Putamen (tissue), 1 donor: ENCODE data around the gene DDX39A.
"Not testable (repeated sequence)": the region's sequence is repeated elsewhere in the genome, so short reads cannot be mapped to it uniquely, and the experiment has no call there.

Experiments used
- DNase-seq: peaks from one replicate; pipeline ENCODE4 v3.0.0-alpha.2; 2016; ENCODE audit warnings: low spot score

Gene DDX39A

GRCh38 chr19:14419106-14419813, at the start of gene DDX39A:
DDX39A (minus strand) TSS chr19:14419341; CDS start chr19:14413220, 6,121 bp downstream.
- DNase-seq, result peak; percentile 99

GRCh38 chr19:14467816-14468215, 48.7 kb upstream of the DDX39A start:
- DNase-seq, result no peak

- DNase-seq, result no peak
Observed at GRCh38 chr19:14467391-14467790, 48.2 kb upstream of the DDX39A start.

- DNase-seq, result no peak
Observed at GRCh38 chr19:14463747-14464146, 44.6 kb upstream of the DDX39A start.

GRCh38 chr19:14462401-14462800, 43.3 kb upstream of the DDX39A start:
- DNase-seq, result not testable (repeated sequence)

GRCh38 chr19:14460935-14461334, 41.8 kb upstream of the DDX39A start:
- no peak for DNase-seq

GRCh38 chr19:14459703-14460102, 40.6 kb upstream of the DDX39A start:
- no peak for DNase-seq

- not testable (repeated sequence) for DNase-seq
Observed at GRCh38 chr19:14452303-14452702, 33.2 kb upstream of the DDX39A start.

GRCh38 chr19:14450876-14451275, 31.7 kb upstream of the DDX39A start:
- no peak for DNase-seq

GRCh38 chr19:14450168-14450874, 31.2 kb upstream of the DDX39A start:
- DNase-seq, result no peak

- no peak for DNase-seq
Observed at GRCh38 chr19:14449321-14449720, 30.2 kb upstream of the DDX39A start.

- DNase-seq, result no peak
Observed at GRCh38 chr19:14446336-14447036, 27.3 kb upstream of the DDX39A start.

- no peak for DNase-seq
Observed at GRCh38 chr19:14443632-14444216, 24.6 kb upstream of the DDX39A start.

GRCh38 chr19:14442891-14443631, 23.9 kb upstream of the DDX39A start:
- DNase-seq, result no peak

GRCh38 chr19:14441041-14441938, 22.1 kb upstream of the DDX39A start:
- DNase-seq, result no peak

GRCh38 chr19:14440049-14440448, 20.9 kb upstream of the DDX39A start:
- DNase-seq, result no peak

- DNase-seq, result no peak
Observed at GRCh38 chr19:14439014-14439413, 19.9 kb upstream of the DDX39A start.

- DNase-seq, result no peak
Observed at GRCh38 chr19:14437578-14438140, 18.5 kb upstream of the DDX39A start.

- DNase-seq, result no peak
Observed at GRCh38 chr19:14435320-14436050, 16.3 kb upstream of the DDX39A start.
